Adrenal gland (tissue), 5 donors: ENCODE measurements around the gene RLN2.

Experiments
- POLR2A ChIP-seq, 2 donors: fragments of 450-650 bp; IDR thresholded peaks; one replicate each; pipeline ENCODE4 v1.6.1; 2017; ENCODE audit warnings: antibody characterized with exemption in 2 of 2, mild to moderate bottlenecking in 2 of 2, moderate library complexity in 1 of 2
- TF ChIP-seq, protein P1 (sequence below), 6 experiments: fragments of 450-650 bp in 4 of 6; fragments of 200-600 bp in 2 of 6; sonication (generic) in 1 of 6; IDR thresholded peaks; 1 replicate in 5 of 6; 2 replicates in 1 of 6; pipeline versions ENCODE4 v1.5.1 to v1.8.0; 2016 to 2021; ENCODE audit warnings: antibody characterized with exemption in 6 of 6, mild to moderate bottlenecking in 2 of 6, moderate library complexity in 1 of 6
- donor health status: DM: no; HTN: no; CAD: no.

DNA sequence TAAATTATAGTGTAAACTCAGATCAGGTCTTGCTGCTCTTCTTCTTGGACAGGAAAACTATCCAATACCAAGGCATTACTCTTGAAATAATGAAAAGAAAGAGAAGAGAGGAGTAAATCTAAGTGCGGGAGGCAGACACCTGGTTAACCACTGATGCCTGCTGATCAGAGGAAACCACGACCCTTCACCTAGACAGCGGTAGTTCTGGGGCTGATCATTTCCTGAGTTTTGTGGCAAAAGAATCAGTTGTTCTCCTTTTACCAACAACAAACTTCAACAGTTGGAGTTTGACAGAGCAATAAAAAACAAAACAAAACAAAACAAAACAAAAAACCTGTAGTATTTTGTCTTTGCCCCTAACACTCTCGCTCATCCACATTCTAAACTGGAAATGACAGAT is 32.2 kb upstream of the RLN2 start:
- no peak for TF ChIP-seq POLR2A (IDR thresholded peaks at IDR 0.05)
- TF ChIP-seq, protein P1, sequence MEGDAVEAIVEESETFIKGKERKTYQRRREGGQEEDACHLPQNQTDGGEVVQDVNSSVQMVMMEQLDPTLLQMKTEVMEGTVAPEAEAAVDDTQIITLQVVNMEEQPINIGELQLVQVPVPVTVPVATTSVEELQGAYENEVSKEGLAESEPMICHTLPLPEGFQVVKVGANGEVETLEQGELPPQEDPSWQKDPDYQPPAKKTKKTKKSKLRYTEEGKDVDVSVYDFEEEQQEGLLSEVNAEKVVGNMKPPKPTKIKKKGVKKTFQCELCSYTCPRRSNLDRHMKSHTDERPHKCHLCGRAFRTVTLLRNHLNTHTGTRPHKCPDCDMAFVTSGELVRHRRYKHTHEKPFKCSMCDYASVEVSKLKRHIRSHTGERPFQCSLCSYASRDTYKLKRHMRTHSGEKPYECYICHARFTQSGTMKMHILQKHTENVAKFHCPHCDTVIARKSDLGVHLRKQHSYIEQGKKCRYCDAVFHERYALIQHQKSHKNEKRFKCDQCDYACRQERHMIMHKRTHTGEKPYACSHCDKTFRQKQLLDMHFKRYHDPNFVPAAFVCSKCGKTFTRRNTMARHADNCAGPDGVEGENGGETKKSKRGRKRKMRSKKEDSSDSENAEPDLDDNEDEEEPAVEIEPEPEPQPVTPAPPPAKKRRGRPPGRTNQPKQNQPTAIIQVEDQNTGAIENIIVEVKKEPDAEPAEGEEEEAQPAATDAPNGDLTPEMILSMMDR (IDR thresholded peaks at IDR 0.05): no peak
